Smooth muscle cell (in vitro differentiated cells): ENCODE measurements around the gene SREBF1. TPM values are rescaled to one million over a fixed set of nuclear protein-coding genes. Genes with fewer than 3 reads are reported as not detected.

ENCODE experiments used
- DNase-seq: peaks from one replicate; lab custom pipeline; 2025; ENCODE audit not compliant: unreplicated experiment; lab: John Stamatoyannopoulos, UW
- H2AFZ ChIP-seq: fragments of 200-600 bp; sonication (generic); 2 replicates; pipeline ENCODE4 v1.6.0; 2016; ENCODE audit warnings: antibody characterized with exemption, low read depth, mild to moderate bottlenecking
- H3F3A ChIP-seq: fragments of 200-600 bp; sonication (generic); 2 replicates; pipeline ENCODE4 v1.6.0; 2017; ENCODE audit warnings: antibody characterized with exemption, low read depth
- H3K27ac ChIP-seq: fragments of 200-600 bp; sonication (generic); 2 replicates; pipeline ENCODE4 v1.5.1; 2016; ENCODE audit warnings: low read depth, mild to moderate bottlenecking
- H3K27me3 ChIP-seq: fragments of 200-600 bp; sonication (generic); 2 replicates; pipeline ENCODE4 v1.6.1; 2016; ENCODE audit warnings: low read depth, mild to moderate bottlenecking
- H3K36me3 ChIP-seq: fragments of 200-600 bp; sonication (generic); 2 replicates; pipeline ENCODE4 v1.5.1; 2016; ENCODE audit warnings: low read depth
- H3K4me1 ChIP-seq: fragments of 200-600 bp; sonication (generic); 2 replicates; pipeline ENCODE4 v1.5.1; 2016; ENCODE audit warnings: low read depth
- H3K4me2 ChIP-seq: fragments of 200-600 bp; sonication (generic); 2 replicates; pipeline ENCODE4 v1.6.0; 2016; ENCODE audit warnings: mild to moderate bottlenecking
- H3K4me3 ChIP-seq: fragments of 200-600 bp; sonication (generic); 2 replicates; pipeline ENCODE4 v1.5.1; 2016; ENCODE audit warnings: mild to moderate bottlenecking
- H3K79me2 ChIP-seq: fragments of 200-600 bp; sonication (generic); 2 replicates; pipeline ENCODE4 v1.6.0; 2016; ENCODE audit warnings: low read depth, mild to moderate bottlenecking
- H3K9ac ChIP-seq: fragments of 200-600 bp; sonication (generic); 2 replicates; pipeline ENCODE4 v1.6.0; 2016; ENCODE audit warnings: low read depth
- H3K9me3 ChIP-seq: fragments of 200-600 bp; sonication (generic); replicated peaks from 2 replicates; pipeline ENCODE4 v1.5.1; 2016; ENCODE audit warnings: low read depth
- H4K20me1 ChIP-seq: fragments of 200-600 bp; sonication (generic); 2 replicates; pipeline ENCODE4 v1.6.0; 2016; ENCODE audit warnings: low read depth
- CTCF ChIP-seq: fragments of 200-600 bp; sonication (generic); IDR thresholded peaks from 2 replicates; pipeline ENCODE4 v1.5.1; 2017; ENCODE audit warnings: borderline replicate concordance, mild to moderate bottlenecking, antibody characterized with exemption; ENCODE audit not compliant: insufficient read depth, poor library complexity, severe bottlenecking
- WGBS: methylation state at CpG from one replicate; pipeline ENCODE4 v1.1.7; 2016; ENCODE audit warnings: low lambda C conversion rate; 5-methylcytosine and 5-hydroxymethylcytosine counted together
- polyA plus RNA-seq: library from polyadenylated mRNA; unstranded; fragments of >200 nt; fragmentation: Nextera tagmentation; extraction: Ambion mirVana; gene quantifications from 2 replicates; pipeline ENCODE4 v1.2.1, GENCODE V29; 2016
- total RNA-seq: library from RNA; depleted of rRNA; stranded (reverse); fragments of >200 nt; gene quantifications from 2 replicates; pipeline ENCODE4 v1.2.3, GENCODE V29; 2014

SREBF1 gene
- total and polyA plus RNA-seq, 2 experiments from 2014 or later = 23.5 to 45.4 TPM

DNA sequence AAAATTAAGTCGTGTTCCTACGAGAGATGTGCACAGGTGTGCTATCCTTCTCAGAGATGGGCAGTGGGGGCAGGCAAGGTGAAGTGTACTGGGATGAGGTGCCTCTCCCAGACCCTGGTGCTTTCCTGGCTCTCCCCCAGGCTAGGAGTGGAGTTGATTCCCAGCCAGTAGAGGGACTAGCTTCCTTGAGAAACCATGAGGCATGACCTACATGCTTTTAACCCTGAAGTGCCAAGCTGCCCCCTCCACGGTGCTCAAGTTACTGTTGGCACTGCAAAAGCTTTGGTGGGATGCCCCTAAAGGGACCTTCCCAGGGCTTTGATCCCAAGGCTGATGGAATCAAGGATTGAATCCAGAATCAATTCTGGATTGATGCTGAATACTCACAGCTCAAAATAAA is 47.0 kb upstream of the SREBF1 start:
- Histone ChIP-seq H3K4me3 (no peak overlapping the region), H4K20me1 (peaks cover 9% of the 10 kb centered on the region), H3K27me3 (no peaks in the 10 kb centered on the region), H3K9me3 (no peaks in the 10 kb centered on the region), H3F3A (peaks cover 4% of the 10 kb centered on the region), H3K27ac (no peak overlapping the region), H2AFZ (no peak overlapping the region), H3K36me3 (no peaks in the 10 kb centered on the region), H3K9ac (no peak overlapping the region), H3K4me1 (peaks cover 10% of the 10 kb centered on the region), H3K79me2 (no peaks in the 10 kb centered on the region), H3K4me2 (no peak overlapping the region)
- DNase-seq = no peak
- TF ChIP-seq CTCF = no peak
- 95% methylated on average over 3 of the region's 3 CpGs for WGBS

- Histone ChIP-seq H3K9me3 (no peaks in the 10 kb centered on the region), H3K9ac (no peak overlapping the region), H3K4me1 (peaks cover 17% of the 10 kb centered on the region), H3F3A (peaks cover 4% of the 10 kb centered on the region), H3K4me2 (no peak overlapping the region), H3K4me3 (no peak overlapping the region), H3K27me3 (no peaks in the 10 kb centered on the region), H3K36me3 (no peaks in the 10 kb centered on the region), H2AFZ (no peak overlapping the region), H4K20me1 (peaks cover 5% of the 10 kb centered on the region), H3K27ac (no peak overlapping the region), H3K79me2 (no peaks in the 10 kb centered on the region)
- WGBS = 69% methylated on average over 8 of the region's 8 CpGs
- DNase-seq = no peak
- TF ChIP-seq CTCF = no peak
Observed at GRCh38 chr17:17882082-17882581, 45.3 kb upstream of the SREBF1 start.

DNA sequence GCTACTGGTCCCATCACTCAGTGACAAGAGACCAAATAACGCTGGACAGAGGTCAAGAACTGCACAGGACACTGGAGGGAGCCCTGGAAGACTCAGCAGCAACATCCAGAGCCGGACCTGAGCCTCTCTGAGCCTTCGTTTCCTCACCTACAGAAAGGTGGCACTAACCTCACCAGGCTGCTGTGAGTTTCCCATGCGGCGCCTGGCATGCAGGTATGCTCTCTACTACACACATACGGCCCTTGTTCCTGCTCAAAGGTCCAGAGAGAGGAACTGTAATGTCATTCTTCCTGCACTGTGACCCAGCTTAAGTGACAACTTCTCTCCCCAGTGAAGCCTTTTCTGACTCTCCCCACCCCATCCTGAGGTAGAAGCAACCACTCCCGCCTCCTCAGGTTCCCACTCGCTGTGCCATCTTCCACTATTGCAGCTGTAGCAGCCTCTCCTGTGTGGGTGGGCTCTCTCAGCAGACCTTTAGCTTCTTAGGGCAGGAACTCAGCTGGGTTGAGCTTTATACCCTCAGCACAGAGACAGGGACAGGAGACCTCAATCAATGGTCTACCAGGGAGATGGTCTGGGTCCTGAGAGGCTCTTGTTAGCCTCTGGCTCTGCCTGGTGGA is 43.9 kb upstream of the SREBF1 start:
- DNase-seq = no peak
- H3K9me3 ChIP-seq = no peaks in the 10 kb centered on the region
- no peak overlapping the region for H3K4me2 ChIP-seq
- no peak overlapping the region for H2AFZ ChIP-seq
- no peaks in the 10 kb centered on the region for H3K36me3 ChIP-seq
- TF ChIP-seq CTCF = no peak
- peaks cover 22% of the 10 kb centered on the region for H3K4me1 ChIP-seq
- peaks cover 5% of the 10 kb centered on the region for H4K20me1 ChIP-seq
- no peaks in the 10 kb centered on the region for H3K27me3 ChIP-seq
- no peaks in the 10 kb centered on the region for H3K79me2 ChIP-seq
- 98% methylated on average over 8 of the region's 8 CpGs for WGBS
- H3K9ac ChIP-seq = no peak overlapping the region
- H3K27ac ChIP-seq = no peak overlapping the region
- H3F3A ChIP-seq = peaks cover 14% of the 10 kb centered on the region
- no peak overlapping the region for H3K4me3 ChIP-seq
